ENCODE measurements around the gene PNO1. TPM values are rescaled to one million over a fixed set of nuclear protein-coding genes. Genes with fewer than 3 reads are reported as not detected.

The PNO1 gene
- total and polyA plus RNA-seq, 9 of the 15 experiments (the other 6 are each of a cell fraction or from before 2014, with no cell fraction given): 11.8 to 81.7 (median 41.1) TPM

DNA sequence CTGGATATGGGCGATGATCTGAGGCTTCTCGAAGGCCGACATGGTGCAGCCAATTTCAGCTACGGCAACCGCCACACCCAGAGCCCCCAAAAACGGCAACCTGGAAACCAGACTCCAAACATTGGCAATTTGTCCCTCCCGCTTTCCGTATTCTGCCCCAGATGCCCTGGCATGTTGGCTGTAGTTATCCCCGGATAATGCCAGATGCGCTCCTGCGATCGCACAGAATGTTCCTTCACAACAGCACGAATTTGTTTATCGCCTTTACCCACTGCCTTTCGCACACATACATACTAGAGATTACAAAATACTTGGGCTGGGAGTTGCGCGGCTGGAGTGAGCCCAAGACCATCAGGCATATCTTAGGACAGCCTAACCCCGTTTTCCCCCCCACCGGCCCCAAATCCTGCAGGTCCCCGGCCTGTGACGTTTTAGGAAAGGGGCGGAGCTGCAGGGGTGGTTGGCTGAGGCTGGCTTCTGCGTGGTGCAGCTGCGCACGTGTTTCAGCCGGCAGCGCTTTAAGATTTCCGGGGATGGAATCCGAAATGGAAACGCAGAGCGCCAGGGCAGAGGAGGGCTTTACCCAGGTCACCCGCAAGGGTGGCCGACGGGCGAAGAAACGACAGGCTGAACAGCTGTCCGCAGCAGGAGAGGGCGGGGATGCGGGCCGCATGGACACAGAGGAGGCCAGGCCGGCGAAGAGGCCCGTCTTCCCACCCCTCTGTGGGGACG is at the start of gene PNO1 (continued):
- no peak for TF ChIP-seq HMBOX1 (IDR thresholded peaks at IDR 0.05)
- peak; percentile 92 for TF ChIP-seq C11orf30 (IDR thresholded peaks at IDR 0.05; ENCODE audit: low read depth)
- TF ChIP-seq, protein P1, sequence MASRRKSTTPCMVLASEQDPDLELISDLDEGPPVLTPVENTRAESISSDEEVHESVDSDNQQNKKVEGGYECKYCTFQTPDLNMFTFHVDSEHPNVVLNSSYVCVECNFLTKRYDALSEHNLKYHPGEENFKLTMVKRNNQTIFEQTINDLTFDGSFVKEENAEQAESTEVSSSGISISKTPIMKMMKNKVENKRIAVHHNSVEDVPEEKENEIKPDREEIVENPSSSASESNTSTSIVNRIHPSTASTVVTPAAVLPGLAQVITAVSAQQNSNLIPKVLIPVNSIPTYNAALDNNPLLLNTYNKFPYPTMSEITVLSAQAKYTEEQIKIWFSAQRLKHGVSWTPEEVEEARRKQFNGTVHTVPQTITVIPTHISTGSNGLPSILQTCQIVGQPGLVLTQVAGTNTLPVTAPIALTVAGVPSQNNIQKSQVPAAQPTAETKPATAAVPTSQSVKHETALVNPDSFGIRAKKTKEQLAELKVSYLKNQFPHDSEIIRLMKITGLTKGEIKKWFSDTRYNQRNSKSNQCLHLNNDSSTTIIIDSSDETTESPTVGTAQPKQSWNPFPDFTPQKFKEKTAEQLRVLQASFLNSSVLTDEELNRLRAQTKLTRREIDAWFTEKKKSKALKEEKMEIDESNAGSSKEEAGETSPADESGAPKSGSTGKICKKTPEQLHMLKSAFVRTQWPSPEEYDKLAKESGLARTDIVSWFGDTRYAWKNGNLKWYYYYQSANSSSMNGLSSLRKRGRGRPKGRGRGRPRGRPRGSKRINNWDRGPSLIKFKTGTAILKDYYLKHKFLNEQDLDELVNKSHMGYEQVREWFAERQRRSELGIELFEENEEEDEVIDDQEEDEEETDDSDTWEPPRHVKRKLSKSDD (conservative IDR thresholded peaks at IDR 0.05; ENCODE audit: low read length): 0 out of 2 replicates have a peak, but pooled peaks have one; percentile 56
- TF ChIP-seq RFX1 (IDR thresholded peaks at IDR 0.05): peak; percentile 19; the same call in 1 of the 2 replicates
- TF ChIP-seq POLR3A (IDR thresholded peaks at IDR 0.05; ENCODE audit: borderline replicate concordance, extremely low read depth, insufficient read depth, insufficient read length): no peak
- no peak for TF ChIP-seq NFE2L1 (tag; IDR thresholded peaks at IDR 0.05; ENCODE audit: borderline replicate concordance, low read depth)
- peak; percentile 40 for TF ChIP-seq MEIS2 (IDR thresholded peaks at IDR 0.05; ENCODE audit: partially characterized antibody)
- TF ChIP-seq, protein P2, sequence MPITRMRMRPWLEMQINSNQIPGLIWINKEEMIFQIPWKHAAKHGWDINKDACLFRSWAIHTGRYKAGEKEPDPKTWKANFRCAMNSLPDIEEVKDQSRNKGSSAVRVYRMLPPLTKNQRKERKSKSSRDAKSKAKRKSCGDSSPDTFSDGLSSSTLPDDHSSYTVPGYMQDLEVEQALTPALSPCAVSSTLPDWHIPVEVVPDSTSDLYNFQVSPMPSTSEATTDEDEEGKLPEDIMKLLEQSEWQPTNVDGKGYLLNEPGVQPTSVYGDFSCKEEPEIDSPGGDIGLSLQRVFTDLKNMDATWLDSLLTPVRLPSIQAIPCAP (CRISPR knock-in tag; IDR thresholded peaks at IDR 0.05; ENCODE audit: borderline replicate concordance): no peak
- 0 out of 2 replicates have a peak, but pooled peaks have one; percentile 15 for TF ChIP-seq ESRRA (IDR thresholded peaks at IDR 0.05; ENCODE audit: borderline replicate concordance, low read depth)
- 0 out of 2 replicates have a peak, but pooled peaks have one; percentile 51 for TF ChIP-seq CC2D1A (IDR thresholded peaks at IDR 0.05)
- no peak for TF ChIP-seq HNRNPUL1 (IDR thresholded peaks at IDR 0.05; ENCODE audit: low read length)
- peak; percentile 93 to 94 for TF ChIP-seq NRF1 (conservative IDR thresholded peaks at IDR 0.05 in 1 of 2, IDR thresholded peaks at IDR 0.05 in 1 of 2)
- TF ChIP-seq SRSF1 (IDR thresholded peaks at IDR 0.05; ENCODE audit: low read depth, low read length): no peak
- TF ChIP-seq KDM1A (IDR thresholded peaks at IDR 0.05): no peak
- TF ChIP-seq, protein P3, sequence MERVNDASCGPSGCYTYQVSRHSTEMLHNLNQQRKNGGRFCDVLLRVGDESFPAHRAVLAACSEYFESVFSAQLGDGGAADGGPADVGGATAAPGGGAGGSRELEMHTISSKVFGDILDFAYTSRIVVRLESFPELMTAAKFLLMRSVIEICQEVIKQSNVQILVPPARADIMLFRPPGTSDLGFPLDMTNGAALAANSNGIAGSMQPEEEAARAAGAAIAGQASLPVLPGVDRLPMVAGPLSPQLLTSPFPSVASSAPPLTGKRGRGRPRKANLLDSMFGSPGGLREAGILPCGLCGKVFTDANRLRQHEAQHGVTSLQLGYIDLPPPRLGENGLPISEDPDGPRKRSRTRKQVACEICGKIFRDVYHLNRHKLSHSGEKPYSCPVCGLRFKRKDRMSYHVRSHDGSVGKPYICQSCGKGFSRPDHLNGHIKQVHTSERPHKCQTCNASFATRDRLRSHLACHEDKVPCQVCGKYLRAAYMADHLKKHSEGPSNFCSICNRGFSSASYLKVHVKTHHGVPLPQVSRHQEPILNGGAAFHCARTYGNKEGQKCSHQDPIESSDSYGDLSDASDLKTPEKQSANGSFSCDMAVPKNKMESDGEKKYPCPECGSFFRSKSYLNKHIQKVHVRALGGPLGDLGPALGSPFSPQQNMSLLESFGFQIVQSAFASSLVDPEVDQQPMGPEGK (CRISPR knock-in tag; IDR thresholded peaks at IDR 0.05; ENCODE audit: borderline replicate concordance): no peak
- TF ChIP-seq, protein P4, sequence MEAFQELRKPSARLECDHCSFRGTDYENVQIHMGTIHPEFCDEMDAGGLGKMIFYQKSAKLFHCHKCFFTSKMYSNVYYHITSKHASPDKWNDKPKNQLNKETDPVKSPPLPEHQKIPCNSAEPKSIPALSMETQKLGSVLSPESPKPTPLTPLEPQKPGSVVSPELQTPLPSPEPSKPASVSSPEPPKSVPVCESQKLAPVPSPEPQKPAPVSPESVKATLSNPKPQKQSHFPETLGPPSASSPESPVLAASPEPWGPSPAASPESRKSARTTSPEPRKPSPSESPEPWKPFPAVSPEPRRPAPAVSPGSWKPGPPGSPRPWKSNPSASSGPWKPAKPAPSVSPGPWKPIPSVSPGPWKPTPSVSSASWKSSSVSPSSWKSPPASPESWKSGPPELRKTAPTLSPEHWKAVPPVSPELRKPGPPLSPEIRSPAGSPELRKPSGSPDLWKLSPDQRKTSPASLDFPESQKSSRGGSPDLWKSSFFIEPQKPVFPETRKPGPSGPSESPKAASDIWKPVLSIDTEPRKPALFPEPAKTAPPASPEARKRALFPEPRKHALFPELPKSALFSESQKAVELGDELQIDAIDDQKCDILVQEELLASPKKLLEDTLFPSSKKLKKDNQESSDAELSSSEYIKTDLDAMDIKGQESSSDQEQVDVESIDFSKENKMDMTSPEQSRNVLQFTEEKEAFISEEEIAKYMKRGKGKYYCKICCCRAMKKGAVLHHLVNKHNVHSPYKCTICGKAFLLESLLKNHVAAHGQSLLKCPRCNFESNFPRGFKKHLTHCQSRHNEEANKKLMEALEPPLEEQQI (IDR thresholded peaks at IDR 0.05): peak; percentile 85; the same call in 1 of the 2 replicates
- TF ChIP-seq ZNF143 (CRISPR knock-in tag; IDR thresholded peaks at IDR 0.05): no peak; the same call in 1 of the 2 replicates
- TF ChIP-seq L3MBTL2 (IDR thresholded peaks at IDR 0.05): peak; percentile 87
